GM10266 (cell line): ENCODE results near the gene SUPT5H.

ENCODE experiments used
- DNase-seq: peaks from one replicate; pipeline ENCODE4 v3.0.0; 2012; ENCODE audit errors: extremely low spot score
- CTCF ChIP-seq: IDR thresholded peaks from 2 replicates; pipeline ENCODE4 v1.5.1; 2012; ENCODE audit warnings: mild to moderate bottlenecking, low read depth; ENCODE audit not compliant: control insufficient read depth, insufficient read depth; ENCODE audit errors: missing control alignments

SUPT5H gene

GRCh38 chr19:39518975-39519374, 73.6 kb downstream of the SUPT5H start:
- DNase-seq, result no peak
- TF ChIP-seq CTCF, result no peak

GRCh38 chr19:39520541-39521484, 75.4 kb downstream of the SUPT5H start:
- DNase-seq, result no peak
- no peak for TF ChIP-seq CTCF

- DNase-seq, result no peak
- no peak for TF ChIP-seq CTCF
Measured at GRCh38 chr19:39524495-39524894, 79.1 kb downstream of the SUPT5H start.

- no peak for DNase-seq
- TF ChIP-seq CTCF, result no peak
Measured at GRCh38 chr19:39525205-39525604, 79.8 kb downstream of the SUPT5H start.
